HepG2 (cell line): ENCODE results near the gene PPEF2. TPM values are rescaled to one million over a fixed set of nuclear protein-coding genes. Genes with fewer than 3 reads are reported as not detected.

ENCODE experiments used
- ATF7 ChIP-seq, 2 experiments: fragments of 450-650 bp in 1 of 2; sonication (generic) in 1 of 2; formaldehyde crosslinking in 1 of 2; IDR thresholded peaks; 2 replicates each; pipeline versions ENCODE4 v1.4.0 to v1.6.1; 2016 to 2020; ENCODE audit warnings: antibody characterized with exemption in 1 of 2, mild to moderate bottlenecking in 1 of 2, missing genetic modification reagents in 1 of 2
- GLI4 ChIP-seq: sonication (generic); formaldehyde crosslinking; IDR thresholded peaks from 2 replicates; pipeline ENCODE4 v1.5.1; 2020; ENCODE audit warnings: missing genetic modification reagents, mild to moderate bottlenecking, moderate library complexity, borderline replicate concordance
- SP1 ChIP-seq, 2 experiments: fragments of 450-650 bp in 1 of 2; sonication (generic) in 1 of 2; formaldehyde crosslinking in 1 of 2; IDR thresholded peaks; 2 replicates each; pipeline versions ENCODE4 v1.4.0 to v1.6.1; 2016 to 2020; ENCODE audit warnings: missing genetic modification reagents in 1 of 2
- THAP11 ChIP-seq: IDR thresholded peaks from 2 replicates; pipeline ENCODE4 v1.6.1; 2016; ENCODE audit warnings: missing biosample characterization, missing genetic modification reagents
- ZBTB38 ChIP-seq: sonication (generic); formaldehyde crosslinking; IDR thresholded peaks from 2 replicates; pipeline ENCODE4 v1.5.1; 2020; ENCODE audit warnings: mild to moderate bottlenecking, missing genetic modification reagents
- ZNF292 ChIP-seq: sonication (generic); formaldehyde crosslinking; IDR thresholded peaks from 2 replicates; pipeline ENCODE4 v1.8.1; 2022; ENCODE audit warnings: mild to moderate bottlenecking, low read depth, missing genetic modification reagents, borderline replicate concordance
- ZNF547 ChIP-seq: sonication (generic); formaldehyde crosslinking; IDR thresholded peaks from 2 replicates; pipeline ENCODE4 v1.5.1; 2020; ENCODE audit warnings: mild to moderate bottlenecking, missing genetic modification reagents
- polyA plus RNA-seq, 8 experiments: library from polyadenylated mRNA; depleted of rRNA in 3 of 8; stranded (reverse) in 7 of 8; unstranded in 1 of 8; fragments of >200 nt; fragmentation: Illumina TruSeq in 4 of 8; extraction: Trizol in 4 of 8; gene quantifications; 2 replicates each; pipeline versions ENCODE4 v1.2.1 to v1.2.3, GENCODE V29; 2011 to 2016; ENCODE audit warnings: low read depth in 4 of 8, missing spikeins in 1 of 8, mixed read lengths in 1 of 8; ENCODE audit not compliant: insufficient read depth in 1 of 8
- total RNA-seq, 5 experiments: library from RNA; depleted of rRNA; stranded (reverse); fragments of >200 nt; fragmentation: Illumina TruSeq; extraction: Trizol; gene quantifications; 2 replicates each; pipeline ENCODE4 v1.2.3, GENCODE V29; 2016; ENCODE audit warnings: low read depth in 1 of 5
- TF ChIP-seq, protein P1 (sequence below): IDR thresholded peaks from 2 replicates; pipeline ENCODE4 v1.6.1; 2018; ENCODE audit warnings: missing genetic modification reagents
- TF ChIP-seq, protein P2 (sequence below): sonication (generic); formaldehyde crosslinking; IDR thresholded peaks from 2 replicates; pipeline ENCODE4 v1.8.1; 2022; ENCODE audit warnings: mild to moderate bottlenecking, missing genetic modification reagents
- TF ChIP-seq, protein P3 (sequence below): IDR thresholded peaks from 2 replicates; pipeline ENCODE4 v1.6.1; 2016; ENCODE audit warnings: missing genetic modification reagents, missing compliant biosample characterization
- TF ChIP-seq, protein P4 (sequence below): sonication (generic); formaldehyde crosslinking; IDR thresholded peaks from 2 replicates; pipeline ENCODE4 v1.4.0; 2020; ENCODE audit warnings: missing genetic modification reagents
- TF ChIP-seq, protein P5 (sequence below): sonication (generic); formaldehyde crosslinking; conservative IDR thresholded peaks from 2 replicates; pipeline ENCODE4 v1.4.0; 2020; ENCODE audit warnings: mild to moderate bottlenecking, missing genetic modification reagents, moderate library complexity
- TF ChIP-seq, protein P6 (sequence below): IDR thresholded peaks from 2 replicates; pipeline ENCODE4 v1.6.1; 2012; ENCODE audit warnings: inconsistent platforms
- TF ChIP-seq, protein P7 (sequence below), 2 experiments: sonication (generic) in 1 of 2; formaldehyde crosslinking in 1 of 2; IDR thresholded peaks; 2 replicates each; pipeline versions ENCODE4 v1.4.0 to v1.6.1; 2016 to 2020; ENCODE audit warnings: borderline replicate concordance in 1 of 2, low read depth in 1 of 2, mild to moderate bottlenecking in 1 of 2, missing genetic modification reagents in 1 of 2

Gene PPEF2
- total and polyA plus RNA-seq, 2 of the 13 experiments (the other 11 are each of a cell fraction or from before 2014, with no cell fraction given): 0.01 TPM; not detected in 1

DNA sequence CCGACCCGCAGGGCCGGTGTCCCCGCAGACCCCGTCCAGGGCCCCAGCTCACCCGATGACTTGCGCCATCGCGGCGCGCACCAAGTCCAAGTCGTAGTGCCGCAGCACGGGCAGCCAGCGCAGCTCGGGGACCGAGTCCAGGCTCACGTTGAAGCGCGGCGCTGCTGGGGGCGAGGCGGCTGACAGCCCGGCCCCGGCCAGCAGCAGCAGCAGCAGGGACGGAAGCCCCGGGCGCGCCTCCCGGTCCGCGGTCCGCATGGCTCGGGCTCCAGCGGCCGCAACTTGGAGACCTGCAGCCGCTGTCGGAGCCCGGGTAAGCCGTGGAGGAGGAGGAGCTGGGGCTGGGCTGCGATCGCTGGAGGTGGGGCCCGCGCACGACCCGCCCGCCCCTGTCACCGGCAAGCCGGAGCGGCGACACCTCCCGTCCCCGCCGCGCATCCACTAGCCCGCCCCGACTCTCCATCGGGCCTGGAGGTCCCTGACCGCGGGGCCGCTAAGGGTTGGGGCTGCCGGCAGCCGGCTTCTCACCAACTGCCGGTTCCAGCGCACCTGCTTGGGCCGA lies 38.5 kb upstream of the PPEF2 start, which contains the start of gene NAAA (continued):
- TF ChIP-seq ZNF547 (peak; percentile 66; the same call in 1 of the 2 replicates), GLI4 (CRISPR knock-in tag) (0 out of 2 replicates have a peak, but pooled peaks have one; percentile 33), ZNF292 (0 out of 2 replicates have a peak, but pooled peaks have one; percentile 24), ATF7 (IDR thresholded peaks at IDR 0.05) (no peak), ATF7 (CRISPR knock-in tag; IDR thresholded peaks at IDR 0.05) (0 out of 2 replicates have a peak, but pooled peaks have one; percentile 40), SP1 (IDR thresholded peaks at IDR 0.05) (no peak), SP1 (CRISPR knock-in tag; IDR thresholded peaks at IDR 0.05) (peak; percentile 40), THAP11 (CRISPR knock-in tag) (peak; percentile 40; the same call in 1 of the 2 replicates), ZBTB38 (CRISPR knock-in tag) (peak; percentile 44; the same call in 1 of the 2 replicates)
- TF ChIP-seq, protein P1, sequence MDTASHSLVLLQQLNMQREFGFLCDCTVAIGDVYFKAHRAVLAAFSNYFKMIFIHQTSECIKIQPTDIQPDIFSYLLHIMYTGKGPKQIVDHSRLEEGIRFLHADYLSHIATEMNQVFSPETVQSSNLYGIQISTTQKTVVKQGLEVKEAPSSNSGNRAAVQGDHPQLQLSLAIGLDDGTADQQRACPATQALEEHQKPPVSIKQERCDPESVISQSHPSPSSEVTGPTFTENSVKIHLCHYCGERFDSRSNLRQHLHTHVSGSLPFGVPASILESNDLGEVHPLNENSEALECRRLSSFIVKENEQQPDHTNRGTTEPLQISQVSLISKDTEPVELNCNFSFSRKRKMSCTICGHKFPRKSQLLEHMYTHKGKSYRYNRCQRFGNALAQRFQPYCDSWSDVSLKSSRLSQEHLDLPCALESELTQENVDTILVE (CRISPR knock-in tag): peak; percentile 21; the same call in 1 of the 2 replicates
- TF ChIP-seq, protein P2, sequence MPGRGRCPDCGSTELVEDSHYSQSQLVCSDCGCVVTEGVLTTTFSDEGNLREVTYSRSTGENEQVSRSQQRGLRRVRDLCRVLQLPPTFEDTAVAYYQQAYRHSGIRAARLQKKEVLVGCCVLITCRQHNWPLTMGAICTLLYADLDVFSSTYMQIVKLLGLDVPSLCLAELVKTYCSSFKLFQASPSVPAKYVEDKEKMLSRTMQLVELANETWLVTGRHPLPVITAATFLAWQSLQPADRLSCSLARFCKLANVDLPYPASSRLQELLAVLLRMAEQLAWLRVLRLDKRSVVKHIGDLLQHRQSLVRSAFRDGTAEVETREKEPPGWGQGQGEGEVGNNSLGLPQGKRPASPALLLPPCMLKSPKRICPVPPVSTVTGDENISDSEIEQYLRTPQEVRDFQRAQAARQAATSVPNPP (CRISPR knock-in tag): 0 out of 2 replicates have a peak, but pooled peaks have one; percentile 32
- TF ChIP-seq, protein P3, sequence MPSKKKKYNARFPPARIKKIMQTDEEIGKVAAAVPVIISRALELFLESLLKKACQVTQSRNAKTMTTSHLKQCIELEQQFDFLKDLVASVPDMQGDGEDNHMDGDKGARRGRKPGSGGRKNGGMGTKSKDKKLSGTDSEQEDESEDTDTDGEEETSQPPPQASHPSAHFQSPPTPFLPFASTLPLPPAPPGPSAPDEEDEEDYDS (CRISPR knock-in tag): peak; percentile 55
- TF ChIP-seq, protein P4, sequence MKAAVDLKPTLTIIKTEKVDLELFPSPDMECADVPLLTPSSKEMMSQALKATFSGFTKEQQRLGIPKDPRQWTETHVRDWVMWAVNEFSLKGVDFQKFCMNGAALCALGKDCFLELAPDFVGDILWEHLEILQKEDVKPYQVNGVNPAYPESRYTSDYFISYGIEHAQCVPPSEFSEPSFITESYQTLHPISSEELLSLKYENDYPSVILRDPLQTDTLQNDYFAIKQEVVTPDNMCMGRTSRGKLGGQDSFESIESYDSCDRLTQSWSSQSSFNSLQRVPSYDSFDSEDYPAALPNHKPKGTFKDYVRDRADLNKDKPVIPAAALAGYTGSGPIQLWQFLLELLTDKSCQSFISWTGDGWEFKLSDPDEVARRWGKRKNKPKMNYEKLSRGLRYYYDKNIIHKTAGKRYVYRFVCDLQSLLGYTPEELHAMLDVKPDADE (CRISPR knock-in tag): no peak
- TF ChIP-seq, protein P5, sequence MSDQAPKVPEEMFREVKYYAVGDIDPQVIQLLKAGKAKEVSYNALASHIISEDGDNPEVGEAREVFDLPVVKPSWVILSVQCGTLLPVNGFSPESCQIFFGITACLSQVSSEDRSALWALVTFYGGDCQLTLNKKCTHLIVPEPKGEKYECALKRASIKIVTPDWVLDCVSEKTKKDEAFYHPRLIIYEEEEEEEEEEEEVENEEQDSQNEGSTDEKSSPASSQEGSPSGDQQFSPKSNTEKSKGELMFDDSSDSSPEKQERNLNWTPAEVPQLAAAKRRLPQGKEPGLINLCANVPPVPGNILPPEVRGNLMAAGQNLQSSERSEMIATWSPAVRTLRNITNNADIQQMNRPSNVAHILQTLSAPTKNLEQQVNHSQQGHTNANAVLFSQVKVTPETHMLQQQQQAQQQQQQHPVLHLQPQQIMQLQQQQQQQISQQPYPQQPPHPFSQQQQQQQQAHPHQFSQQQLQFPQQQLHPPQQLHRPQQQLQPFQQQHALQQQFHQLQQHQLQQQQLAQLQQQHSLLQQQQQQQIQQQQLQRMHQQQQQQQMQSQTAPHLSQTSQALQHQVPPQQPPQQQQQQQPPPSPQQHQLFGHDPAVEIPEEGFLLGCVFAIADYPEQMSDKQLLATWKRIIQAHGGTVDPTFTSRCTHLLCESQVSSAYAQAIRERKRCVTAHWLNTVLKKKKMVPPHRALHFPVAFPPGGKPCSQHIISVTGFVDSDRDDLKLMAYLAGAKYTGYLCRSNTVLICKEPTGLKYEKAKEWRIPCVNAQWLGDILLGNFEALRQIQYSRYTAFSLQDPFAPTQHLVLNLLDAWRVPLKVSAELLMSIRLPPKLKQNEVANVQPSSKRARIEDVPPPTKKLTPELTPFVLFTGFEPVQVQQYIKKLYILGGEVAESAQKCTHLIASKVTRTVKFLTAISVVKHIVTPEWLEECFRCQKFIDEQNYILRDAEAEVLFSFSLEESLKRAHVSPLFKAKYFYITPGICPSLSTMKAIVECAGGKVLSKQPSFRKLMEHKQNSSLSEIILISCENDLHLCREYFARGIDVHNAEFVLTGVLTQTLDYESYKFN (CRISPR knock-in tag): peak; percentile 54; the same call in 1 of the 2 replicates
- TF ChIP-seq, protein P6, sequence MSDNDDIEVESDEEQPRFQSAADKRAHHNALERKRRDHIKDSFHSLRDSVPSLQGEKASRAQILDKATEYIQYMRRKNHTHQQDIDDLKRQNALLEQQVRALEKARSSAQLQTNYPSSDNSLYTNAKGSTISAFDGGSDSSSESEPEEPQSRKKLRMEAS: peak; percentile 79
- TF ChIP-seq, protein P7, sequence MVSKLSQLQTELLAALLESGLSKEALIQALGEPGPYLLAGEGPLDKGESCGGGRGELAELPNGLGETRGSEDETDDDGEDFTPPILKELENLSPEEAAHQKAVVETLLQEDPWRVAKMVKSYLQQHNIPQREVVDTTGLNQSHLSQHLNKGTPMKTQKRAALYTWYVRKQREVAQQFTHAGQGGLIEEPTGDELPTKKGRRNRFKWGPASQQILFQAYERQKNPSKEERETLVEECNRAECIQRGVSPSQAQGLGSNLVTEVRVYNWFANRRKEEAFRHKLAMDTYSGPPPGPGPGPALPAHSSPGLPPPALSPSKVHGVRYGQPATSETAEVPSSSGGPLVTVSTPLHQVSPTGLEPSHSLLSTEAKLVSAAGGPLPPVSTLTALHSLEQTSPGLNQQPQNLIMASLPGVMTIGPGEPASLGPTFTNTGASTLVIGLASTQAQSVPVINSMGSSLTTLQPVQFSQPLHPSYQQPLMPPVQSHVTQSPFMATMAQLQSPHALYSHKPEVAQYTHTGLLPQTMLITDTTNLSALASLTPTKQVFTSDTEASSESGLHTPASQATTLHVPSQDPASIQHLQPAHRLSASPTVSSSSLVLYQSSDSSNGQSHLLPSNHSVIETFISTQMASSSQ (IDR thresholded peaks at IDR 0.05; ENCODE audit: low read depth): no peak
- TF ChIP-seq, protein P7 (CRISPR knock-in tag; IDR thresholded peaks at IDR 0.05; ENCODE audit: borderline replicate concordance): peak; percentile 71; the same call in 1 of the 2 replicates
